ENCODE results near the gene ESF1.

Gene ESF1

GRCh38 chr20:13784893-13785715 lies at the start of gene ESF1, which contains the start of gene NDUFAF5:
Gene ESF1, minus strand, starts transcription at chr20:13784919. Its CDS starts 1,779 bp downstream, at chr20:13783140.
Gene NDUFAF5, plus strand, starts transcription at chr20:13785028. Its CDS starts 41 bp downstream, at chr20:13785069.
- in situ Hi-C loops (cut with MboI; ENCODE audit: low sequenced_read_pairs) = no loop called here

GRCh38 chr20:13831476-13831875 lies 46.8 kb upstream of the ESF1 start:
- in situ Hi-C loops (cut with MboI; ENCODE audit: low sequenced_read_pairs) = no loop called here

- in situ Hi-C loops (cut with MboI; ENCODE audit: low sequenced_read_pairs) = no loop called here
These were observed 40.7 kb upstream of the ESF1 start for GRCh38 chr20:13825465-13825864.

GRCh38 chr20:13824459-13824858 lies 39.7 kb upstream of the ESF1 start:
- in situ Hi-C loops (cut with MboI; ENCODE audit: low sequenced_read_pairs) = no loop called here

GRCh38 chr20:13822459-13822858 lies 37.7 kb upstream of the ESF1 start:
- in situ Hi-C loops (cut with MboI; ENCODE audit: low sequenced_read_pairs) = no loop called here

- in situ Hi-C loops (cut with MboI; ENCODE audit: low sequenced_read_pairs) = no loop called here
These were observed 37.2 kb upstream of the ESF1 start for GRCh38 chr20:13821876-13822275.

- in situ Hi-C loops (cut with MboI; ENCODE audit: low sequenced_read_pairs) = no loop called here
These were observed 35.3 kb upstream of the ESF1 start for GRCh38 chr20:13819885-13820645.

GRCh38 chr20:13817342-13817741 lies 32.6 kb upstream of the ESF1 start:
- in situ Hi-C loops (cut with MboI; ENCODE audit: low sequenced_read_pairs) = no loop called here

- in situ Hi-C loops (cut with MboI; ENCODE audit: low sequenced_read_pairs) = no loop called here
These were observed 32.0 kb upstream of the ESF1 start for GRCh38 chr20:13816757-13817156.

GRCh38 chr20:13814672-13815071 lies 30.0 kb upstream of the ESF1 start:
- in situ Hi-C loops (cut with MboI; ENCODE audit: low sequenced_read_pairs) = no loop called here

- in situ Hi-C loops (cut with MboI; ENCODE audit: low sequenced_read_pairs) = no loop called here
These were observed 29.2 kb upstream of the ESF1 start for GRCh38 chr20:13813910-13814309.

GRCh38 chr20:13810446-13810845 lies 25.7 kb upstream of the ESF1 start:
- in situ Hi-C loops (cut with MboI; ENCODE audit: low sequenced_read_pairs) = no loop called here

GRCh38 chr20:13809855-13810254 lies 25.1 kb upstream of the ESF1 start:
- in situ Hi-C loops (cut with MboI; ENCODE audit: low sequenced_read_pairs) = no loop called here

GRCh38 chr20:13809373-13809772 lies 24.7 kb upstream of the ESF1 start:
- in situ Hi-C loops (cut with MboI; ENCODE audit: low sequenced_read_pairs) = no loop called here

GRCh38 chr20:13800728-13801134 lies 16.0 kb upstream of the ESF1 start:
- in situ Hi-C loops (cut with MboI; ENCODE audit: low sequenced_read_pairs) = no loop called here

- in situ Hi-C loops (cut with MboI; ENCODE audit: low sequenced_read_pairs) = no loop called here
These were observed 15.3 kb upstream of the ESF1 start for GRCh38 chr20:13799974-13800373.

GRCh38 chr20:13799040-13799439 lies 14.3 kb upstream of the ESF1 start:
- in situ Hi-C loops (cut with MboI; ENCODE audit: low sequenced_read_pairs) = no loop called here

GRCh38 chr20:13794667-13795066 lies 9.9 kb upstream of the ESF1 start:
- in situ Hi-C loops (cut with MboI; ENCODE audit: low sequenced_read_pairs) = no loop called here

- in situ Hi-C loops (cut with MboI; ENCODE audit: low sequenced_read_pairs) = no loop called here
These were observed 8.3 kb upstream of the ESF1 start for GRCh38 chr20:13793001-13793400.

GRCh38 chr20:13791540-13792459 lies 7.1 kb upstream of the ESF1 start:
- in situ Hi-C loops (cut with MboI; ENCODE audit: low sequenced_read_pairs) = no loop called here

- in situ Hi-C loops (cut with MboI; ENCODE audit: low sequenced_read_pairs) = no loop called here
These were observed 6.0 kb upstream of the ESF1 start for GRCh38 chr20:13790708-13791107.
